Activated CD4-positive, alpha-beta T cell treated with anti-CD3 and anti-CD28 coated beads, Interleukin-2, Interleukin-6, amounts not matched to agents 100 ng/mL and 50 ng/mL, durations not matched to agents 16 hours and 8 hours (primary cell): ENCODE results near the gene PPIG.
"Not testable (repeated sequence)": the region's sequence is repeated elsewhere in the genome, so short reads cannot be mapped to it uniquely, and the experiment has no call there.

Source experiments
- DNase-seq: peaks from one replicate; pipeline ENCODE4 v3.0.0-alpha.2; 2020

PPIG gene

DNA sequence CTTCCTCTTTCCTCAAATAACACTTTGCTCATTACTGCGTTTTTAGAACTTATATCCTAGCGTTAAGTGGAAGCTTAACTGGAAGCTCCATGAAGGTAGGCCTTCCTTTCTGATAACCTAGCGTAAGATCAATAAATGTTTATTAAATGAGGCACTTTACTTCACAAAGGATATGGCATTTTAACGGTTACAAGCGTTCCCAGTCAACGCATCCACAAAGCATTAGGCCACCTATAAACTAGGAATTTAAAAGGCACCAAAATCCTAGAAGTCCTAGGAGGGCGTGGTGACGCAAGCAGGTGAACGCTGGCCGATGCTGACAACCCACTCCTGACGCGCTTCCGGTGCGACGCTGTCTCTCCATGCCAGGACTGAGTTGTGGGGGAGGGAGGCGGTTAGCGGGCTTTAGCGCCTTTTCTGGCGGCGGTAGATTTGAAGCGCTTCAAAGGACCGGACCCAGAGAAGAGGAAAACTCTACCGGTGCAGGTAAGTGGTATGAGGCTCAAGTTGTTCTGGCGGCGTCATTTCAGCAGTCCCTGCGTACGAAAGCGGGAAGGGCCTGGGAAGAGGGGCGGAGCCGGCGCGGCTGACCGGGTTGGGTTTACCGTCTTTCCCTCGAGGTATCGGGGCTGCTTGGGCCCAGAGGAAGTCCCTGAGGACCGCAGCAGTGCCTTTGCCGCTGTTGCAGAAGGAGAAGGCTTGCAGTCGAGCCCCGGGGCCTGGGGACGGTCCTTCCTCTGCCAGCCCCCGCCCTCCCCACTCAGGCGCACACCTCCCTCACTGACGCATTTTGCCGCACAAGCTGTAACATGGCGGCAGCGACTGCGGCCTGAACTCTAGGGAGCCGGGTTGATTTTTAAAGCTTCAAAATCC is at the start of gene PPIG:
Gene PPIG (plus strand): TSS at position 347 of the 873 bp plus-strand sequence. CDS start 19,691 bp downstream, outside the sequence.
- DNase-seq = peak; percentile 93

DNA sequence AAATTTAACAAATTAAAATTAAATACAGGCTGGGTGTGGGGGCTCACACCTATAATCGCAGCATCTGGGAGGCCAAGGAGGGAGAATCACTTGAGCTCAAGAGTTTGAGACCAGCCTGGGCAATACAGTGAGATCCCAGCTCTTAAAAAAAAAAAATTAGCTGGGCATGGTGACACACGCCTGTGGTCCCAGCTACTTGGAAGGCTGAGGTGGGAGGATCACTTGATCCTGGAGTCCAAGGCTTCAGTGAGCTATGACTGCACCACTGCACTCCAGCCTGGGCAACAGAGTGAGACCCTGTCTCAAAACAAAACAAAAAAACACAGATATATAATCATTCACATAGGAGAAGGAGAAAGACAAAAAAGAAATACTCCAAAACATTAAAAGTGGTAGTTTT is 44.7 kb upstream of the PPIG start:
- not testable (repeated sequence) for DNase-seq

DNA sequence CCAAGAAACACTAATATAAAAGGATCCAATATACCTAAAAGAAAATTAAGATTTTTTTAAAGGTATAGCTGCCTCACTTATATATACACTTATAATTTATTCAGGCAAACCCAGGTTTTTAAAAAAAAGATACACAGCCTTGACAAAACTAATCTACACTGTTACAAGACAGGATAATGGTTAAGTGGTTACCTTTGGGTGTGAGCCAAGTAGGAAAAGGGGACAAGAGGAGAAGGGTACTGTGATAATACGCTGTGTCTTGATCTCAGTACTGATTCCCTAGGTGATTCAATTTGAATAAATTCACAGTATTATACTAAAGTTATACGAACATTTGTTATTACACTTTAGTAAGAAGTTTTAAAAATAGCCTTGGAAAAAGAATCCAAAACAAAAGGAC is 44.0 kb upstream of the PPIG start:
- no peak for DNase-seq

DNA sequence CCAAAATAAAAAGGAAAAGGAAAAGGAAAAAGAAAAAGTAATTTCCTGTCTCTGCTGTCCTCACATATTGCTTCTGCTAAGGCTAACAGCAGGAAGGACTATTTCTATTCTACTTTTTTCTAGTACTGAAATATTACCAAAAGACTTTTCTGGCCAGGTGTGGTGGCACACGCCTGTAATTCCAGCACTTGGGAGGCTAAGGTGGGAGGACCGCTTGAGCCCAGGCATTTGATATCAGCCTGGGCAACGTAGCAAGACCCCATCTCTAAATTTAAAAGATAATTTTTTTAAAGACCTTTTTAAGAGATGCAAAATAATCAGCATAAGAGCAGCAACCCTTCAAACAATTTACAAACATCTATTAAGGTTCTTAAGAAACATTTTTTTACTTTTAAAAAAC is 41.7 kb upstream of the PPIG start:
- no peak for DNase-seq

DNA sequence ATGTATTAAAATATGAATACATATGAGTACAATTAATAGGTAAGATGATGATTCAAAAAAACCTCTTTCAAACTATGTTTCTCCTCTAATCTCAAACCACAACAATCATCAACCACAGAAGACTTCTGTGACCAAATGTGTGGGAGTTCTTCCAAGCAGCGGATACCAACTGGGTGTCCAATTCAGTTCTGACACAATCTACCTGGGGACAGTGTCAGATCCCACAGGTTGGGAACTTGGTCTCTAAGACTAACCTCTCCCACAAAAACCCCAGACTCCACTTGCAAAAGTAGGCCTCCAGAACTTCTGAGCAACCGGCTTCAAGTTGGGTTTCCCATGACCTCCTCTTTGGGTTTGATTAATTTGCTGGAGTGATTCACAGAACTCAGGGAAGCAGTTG is 37.4 kb upstream of the PPIG start:
- peak; percentile 27 for DNase-seq

DNA sequence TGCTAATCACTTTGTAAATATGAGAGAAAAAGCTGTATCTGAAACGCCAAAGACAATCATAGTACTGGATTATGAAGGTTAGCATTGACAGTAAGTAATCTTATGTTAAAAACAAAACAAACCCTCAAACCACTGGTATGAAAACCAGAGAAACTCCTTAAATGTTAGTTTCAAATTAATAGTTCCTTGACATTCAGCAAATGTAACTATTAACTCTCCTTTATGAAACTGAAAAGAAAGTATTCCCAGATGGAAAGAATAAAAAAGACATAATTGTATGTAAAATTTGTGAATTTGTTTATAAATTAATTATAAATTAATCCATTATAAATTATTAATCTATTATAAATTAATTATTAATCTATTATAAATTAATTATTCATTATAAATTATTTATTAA is 22.8 kb upstream of the PPIG start:
- no peak for DNase-seq

DNA sequence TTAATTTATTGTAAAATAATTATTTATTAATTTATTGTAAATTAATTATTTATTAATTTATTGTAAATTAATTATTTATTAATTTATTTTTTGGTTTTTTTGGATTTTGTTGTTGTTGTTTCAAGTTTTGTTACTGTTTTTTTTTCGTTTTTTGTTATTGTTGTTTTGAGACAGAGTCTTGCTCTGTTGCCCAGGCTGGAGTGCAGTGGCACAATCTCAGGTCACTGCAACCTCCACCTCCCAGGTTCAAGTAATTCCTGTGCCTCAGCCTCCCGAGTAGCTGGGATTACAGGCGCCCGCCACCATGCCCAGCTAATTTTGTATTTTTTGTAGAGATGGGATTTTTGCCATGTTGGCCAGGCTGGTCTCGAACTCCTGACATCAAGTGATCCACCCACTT is 22.1 kb upstream of the PPIG start:
- not testable (repeated sequence) for DNase-seq

DNA sequence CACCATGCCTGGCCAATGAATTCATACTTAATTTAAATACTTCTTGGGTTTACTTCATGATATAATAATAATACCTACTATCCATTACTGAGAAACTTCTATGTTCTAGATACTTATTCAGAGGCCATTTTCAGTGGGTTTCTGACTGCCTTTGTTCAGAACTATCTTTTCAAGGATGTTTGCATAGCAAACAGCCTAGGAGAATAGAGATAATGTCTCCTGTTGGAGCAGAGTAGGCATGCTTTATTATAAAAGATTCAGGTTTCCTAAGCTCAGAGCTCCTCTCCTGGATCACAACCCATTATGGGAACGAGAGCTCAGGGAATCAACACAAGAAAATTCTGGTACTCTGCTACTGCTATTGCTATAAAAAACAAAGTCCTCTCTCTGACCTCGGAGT is 21.6 kb upstream of the PPIG start:
- no peak for DNase-seq

DNA sequence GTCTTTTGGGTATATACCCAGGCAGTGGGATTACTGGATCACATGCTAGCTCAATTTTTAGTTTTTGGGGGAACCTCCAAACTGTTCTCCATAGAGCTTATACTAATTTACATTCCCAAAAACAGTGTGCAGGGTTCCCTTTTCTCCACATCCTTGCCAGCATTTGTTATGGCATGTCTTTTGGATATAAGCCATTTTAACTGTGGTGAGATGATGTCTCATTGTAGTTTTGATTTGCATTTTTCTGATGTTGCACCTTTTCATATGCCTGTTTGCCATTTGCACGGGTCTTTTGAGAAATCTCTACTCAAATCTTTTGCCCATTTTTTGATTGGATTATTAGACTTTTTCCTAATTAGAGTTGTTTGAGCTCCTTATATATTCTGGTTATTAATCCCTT is 18.5 kb upstream of the PPIG start:
- no peak for DNase-seq

DNA sequence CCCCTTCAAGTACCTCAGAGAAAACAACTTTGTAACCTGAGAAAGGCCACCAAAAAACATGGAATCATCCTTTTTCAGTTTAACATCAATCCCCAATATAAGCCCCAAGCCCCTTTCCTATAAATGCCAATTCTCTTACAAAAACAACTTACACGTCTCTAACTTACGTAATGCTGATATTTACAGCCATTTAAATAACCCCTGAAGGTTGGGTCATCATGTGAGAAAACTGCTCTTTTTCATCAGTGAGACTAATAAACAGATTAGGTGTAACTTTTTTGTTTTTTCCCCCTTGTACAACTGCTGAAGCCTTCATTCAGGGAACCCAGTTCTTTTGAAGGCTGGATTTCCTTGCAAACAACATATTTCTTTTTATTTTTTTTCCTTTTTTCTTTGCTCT is 14.2 kb upstream of the PPIG start:
- DNase-seq = no peak

DNA sequence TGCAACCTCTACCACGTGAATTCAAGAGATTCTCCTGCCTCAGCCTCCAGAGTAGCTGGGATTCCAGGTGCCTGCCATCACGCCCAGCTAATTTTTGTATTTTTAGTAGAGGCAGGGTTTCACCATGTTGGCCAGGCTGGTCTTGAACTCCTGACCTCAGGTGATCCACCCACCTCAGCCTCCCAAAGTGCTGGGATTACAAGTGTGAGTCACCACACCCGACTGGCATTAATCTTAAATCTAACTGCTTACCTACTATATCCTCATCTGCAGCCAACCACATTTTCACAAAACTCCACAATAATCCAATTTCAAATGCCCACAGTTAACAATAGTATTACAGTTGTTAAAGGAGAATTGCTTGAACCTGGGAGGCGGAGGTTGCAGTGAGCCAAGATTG is 13.4 kb upstream of the PPIG start:
- DNase-seq = not testable (repeated sequence)

DNA sequence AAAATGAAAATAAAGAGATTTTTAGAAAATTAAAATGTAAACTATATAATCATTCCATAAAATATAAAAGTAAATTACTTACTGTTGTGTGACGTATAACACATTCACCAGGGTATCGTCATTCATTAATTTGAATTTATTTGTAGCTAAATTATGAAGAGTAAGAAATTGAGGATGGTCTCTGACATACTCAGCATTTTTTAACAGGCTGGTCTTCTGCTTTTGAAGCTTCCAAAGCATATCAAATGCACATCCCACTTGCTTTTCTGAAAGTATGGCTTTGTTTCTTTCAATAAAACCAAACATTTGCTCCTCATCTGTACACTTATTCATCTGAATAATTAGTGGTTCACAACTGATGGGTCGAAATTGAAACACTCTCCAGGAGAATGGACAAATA is 12.6 kb upstream of the PPIG start:
- DNase-seq = no peak

DNA sequence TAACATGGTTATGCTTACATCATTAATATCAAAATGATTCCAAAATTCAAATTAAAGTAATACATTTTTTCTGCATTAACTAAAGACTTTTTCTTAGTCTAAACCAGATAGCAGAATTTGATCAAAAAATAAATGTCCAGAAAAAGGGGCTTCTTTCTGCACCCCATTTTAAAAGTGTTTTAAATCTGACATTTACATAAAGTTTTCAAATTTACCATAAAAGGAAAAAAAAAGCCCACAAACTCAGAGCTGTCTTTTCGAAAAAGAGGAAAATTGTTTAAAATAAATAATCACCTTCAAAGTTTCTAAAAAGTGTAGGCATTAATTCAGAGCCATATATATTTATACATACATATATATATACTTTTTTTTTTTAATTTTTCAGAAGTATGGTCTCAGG is 12.0 kb upstream of the PPIG start:
- DNase-seq = no peak

DNA sequence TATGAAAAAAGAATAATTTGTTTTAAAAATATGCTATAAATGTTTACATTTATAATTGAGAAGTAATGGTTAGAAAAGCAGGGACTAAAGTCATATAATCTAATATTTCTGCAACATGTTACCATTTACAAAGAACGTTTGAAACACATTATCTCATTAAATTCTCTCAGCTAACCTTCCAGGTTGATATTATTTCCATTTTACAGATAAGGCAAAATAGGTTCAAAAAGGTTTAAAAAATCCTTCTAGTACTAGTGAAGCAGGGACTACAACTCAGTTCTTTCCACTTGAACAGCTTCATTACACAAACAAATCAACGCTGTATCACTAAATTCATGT is 11.4 kb upstream of the PPIG start:
- DNase-seq = no peak

DNA sequence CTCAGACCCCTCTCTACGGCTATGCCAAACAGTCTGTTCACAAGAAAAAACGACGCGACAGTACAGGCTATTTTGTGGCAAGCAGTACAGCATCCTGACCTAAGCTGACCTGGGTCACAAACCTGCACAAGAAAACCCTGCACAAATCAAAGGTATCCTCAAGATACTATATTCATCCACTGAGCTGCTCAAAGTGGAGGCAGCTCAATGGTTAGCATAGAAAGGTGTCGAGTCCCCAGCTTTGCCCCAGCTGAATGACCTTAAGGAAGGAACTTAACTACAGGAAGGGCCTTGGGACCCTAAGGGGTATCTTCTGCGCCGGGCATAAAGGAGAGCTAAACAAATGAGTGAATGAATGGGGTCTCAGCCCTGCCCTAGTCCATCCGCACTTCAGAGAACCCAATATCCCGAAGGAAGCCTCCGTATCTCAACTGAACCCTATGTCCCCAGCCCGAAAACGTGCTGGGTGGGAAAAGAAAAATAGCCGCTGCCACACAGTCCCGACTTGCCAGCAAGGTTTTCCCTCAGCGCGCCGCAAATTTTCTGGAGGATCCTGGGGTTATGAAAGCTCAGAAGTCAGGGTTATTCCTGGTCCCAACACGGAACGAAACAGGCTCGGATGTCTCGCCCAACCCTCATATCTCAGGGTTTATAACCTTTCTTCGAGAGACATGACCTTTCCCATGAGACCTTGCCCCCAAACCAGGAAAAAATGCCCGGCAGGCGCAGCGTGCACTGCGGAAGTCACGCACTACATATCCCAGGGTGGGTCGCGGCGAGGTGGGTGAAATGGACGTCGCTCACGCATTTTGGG is 10.8 kb upstream of the PPIG start, which contains the start of gene FASTKD1:
Gene FASTKD1 (minus strand): TSS at position 706 of the 814 bp plus-strand sequence. CDS start 1,836 bp downstream, outside the sequence.
- DNase-seq = peak; percentile 97

DNA sequence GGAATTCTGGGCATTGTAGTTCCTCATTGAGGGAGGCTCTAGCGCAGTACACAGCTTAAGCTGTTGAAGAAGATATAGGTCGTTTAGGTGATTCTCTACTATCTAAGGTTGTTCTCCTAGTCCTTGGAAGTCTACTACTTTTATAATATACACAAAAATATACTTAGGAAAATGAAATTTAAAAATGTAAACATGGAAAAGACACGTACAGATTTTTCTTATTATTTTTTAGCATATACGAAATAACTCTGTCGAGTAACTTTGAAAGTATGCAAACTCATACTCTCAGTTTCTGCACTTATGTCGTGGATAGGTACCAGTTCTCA is 10.2 kb upstream of the PPIG start:
- DNase-seq = no peak

DNA sequence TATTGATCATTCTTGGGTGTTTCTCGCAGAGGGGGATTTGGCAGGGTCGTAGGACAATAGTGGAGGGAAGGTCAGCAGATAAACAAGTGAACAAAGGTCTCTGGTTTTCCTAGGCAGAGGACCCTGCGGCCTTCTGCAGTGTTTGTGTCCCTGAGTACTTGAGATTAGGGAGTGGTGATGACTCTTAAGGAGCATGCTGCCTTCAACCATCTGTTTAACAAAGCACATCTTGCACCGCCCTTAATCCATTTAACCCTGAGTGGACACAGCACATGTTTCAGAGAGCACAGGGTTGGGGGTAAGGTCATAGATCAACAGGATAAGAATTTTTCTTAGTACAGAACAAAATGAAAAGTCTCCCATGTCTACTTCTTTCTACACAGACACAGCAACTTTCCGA is 9.6 kb upstream of the PPIG start:
- DNase-seq = not testable (repeated sequence)

DNA sequence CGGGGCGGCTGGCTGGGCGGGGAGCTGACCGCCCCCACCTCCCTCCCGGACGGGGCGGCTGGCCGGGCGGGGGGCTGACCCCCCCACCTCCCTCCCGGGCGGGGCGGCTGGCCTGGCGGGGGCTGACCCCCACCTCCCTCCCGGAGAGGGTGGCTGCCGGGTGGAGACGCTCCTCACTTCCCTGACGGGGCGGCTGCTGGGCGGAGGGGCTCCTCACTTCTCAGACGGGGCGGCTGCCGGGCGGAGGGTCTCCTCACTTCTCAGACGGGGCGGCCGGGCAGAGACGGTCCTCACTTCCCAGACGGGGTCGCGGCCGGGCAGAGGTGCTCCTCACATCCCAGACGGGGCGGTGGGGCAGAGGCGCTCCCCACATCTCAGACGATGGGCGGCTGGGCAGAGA is 8.9 kb upstream of the PPIG start:
- not testable (repeated sequence) for DNase-seq

DNA sequence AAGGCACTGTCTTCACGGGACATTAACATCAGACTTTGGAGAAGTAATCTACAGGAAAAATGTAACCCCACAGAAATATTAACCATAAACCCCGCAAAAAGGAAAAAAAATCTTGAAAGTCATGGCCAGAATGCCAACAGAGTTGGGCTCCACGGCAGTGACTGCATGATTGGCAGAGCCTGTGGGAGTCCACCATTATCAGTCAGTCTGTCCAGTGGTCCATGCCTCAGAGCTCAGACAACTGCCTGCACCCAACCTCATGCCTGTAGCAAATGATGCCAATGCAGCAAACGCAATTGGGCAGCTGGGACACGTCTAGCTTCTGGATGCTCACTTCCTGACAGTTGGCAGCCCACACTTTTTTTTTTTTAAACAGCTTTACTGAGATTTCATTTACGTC is 5.1 kb upstream of the PPIG start:
- no peak for DNase-seq

DNA sequence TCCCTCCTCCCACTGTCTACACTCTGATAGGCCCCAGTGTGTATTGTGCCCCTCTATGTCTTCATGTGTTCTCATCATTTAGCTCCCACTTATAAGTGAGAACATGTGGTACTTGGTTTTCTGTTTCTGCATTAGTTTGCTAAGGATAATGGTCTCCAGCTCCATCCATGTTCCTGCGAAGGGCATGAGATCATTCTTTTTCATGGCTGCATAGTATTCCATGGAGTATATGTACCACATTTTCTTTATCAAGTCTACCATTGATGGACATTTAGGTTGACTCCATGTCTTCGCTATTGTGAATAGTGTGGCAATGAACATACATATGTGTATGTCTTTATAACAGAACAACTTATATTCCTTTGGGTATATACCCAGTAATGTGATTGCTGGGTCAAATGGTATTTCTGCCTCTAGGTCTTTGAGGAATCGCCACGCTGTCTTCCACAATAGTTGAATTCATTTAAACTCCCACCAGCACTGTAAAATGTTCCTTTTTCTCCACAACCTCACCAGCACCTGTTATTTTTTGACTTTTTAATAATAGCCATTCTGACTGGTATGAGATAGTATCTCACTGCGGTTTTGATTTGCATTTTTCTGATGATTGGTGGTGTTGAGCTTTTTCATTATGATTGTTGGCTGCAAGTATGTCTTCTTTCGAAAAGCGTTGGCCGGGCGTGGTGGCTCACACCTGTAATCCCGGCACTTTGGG is 1.4 kb upstream of the PPIG start:
- DNase-seq = not testable (repeated sequence)

DNA sequence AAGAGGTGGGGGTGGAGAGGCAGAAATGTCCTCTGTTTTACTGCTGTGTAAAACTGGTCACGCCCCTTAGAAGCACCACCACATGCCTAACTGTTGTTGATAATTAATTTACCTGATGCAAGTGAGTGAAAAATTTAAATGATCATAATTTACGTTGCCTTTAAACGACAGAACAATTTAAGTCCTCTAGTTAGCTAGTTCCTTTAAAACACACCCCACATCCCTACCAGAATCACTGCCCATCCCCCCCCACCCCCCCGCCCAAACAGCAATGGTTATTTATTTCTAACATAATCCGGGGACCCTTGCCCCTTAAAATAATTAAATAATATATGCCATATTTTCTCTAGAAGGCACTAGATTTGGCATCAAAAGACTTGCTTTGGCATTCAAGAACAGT is 633 bp upstream of the PPIG start:
- no peak for DNase-seq

DNA sequence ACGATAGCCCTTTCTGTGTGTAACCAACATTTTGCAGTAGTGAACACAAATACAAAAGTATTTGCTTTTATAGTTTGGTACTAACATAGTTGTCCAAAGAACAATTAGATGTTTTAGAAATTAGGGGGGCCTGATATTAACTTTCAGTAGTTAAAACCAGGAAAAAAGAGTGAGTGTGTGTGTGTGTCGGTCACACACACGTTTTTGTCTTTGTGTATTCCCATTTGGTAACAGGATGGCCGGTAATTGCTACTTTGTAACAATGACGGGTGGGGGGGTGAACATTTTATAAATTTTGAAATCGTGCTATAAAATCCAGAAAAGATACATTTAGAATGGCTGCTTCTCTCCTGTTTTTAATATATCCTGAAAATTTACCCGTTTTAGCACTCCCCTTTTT is 1.5 kb downstream of the PPIG start:
- DNase-seq = no peak

DNA sequence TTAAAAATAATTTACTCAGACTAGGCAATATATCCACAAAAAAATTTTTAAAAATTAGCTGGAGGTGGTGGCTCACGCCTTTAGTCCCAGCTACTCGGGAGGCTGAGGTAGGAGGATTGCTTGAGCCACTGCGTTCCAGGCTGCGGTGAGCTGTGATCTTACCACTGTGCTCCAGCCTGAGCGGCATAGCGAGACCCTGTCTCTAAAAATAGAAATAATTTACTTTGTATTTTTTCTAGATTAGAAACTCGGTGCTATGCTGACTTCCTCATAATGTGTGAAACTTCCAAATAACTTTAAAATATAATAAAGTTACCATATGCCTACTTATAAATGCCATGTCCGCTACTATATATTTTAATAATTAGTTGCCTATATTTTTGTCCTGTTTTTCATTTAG is 6.7 kb downstream of the PPIG start:
- DNase-seq = no peak

DNA sequence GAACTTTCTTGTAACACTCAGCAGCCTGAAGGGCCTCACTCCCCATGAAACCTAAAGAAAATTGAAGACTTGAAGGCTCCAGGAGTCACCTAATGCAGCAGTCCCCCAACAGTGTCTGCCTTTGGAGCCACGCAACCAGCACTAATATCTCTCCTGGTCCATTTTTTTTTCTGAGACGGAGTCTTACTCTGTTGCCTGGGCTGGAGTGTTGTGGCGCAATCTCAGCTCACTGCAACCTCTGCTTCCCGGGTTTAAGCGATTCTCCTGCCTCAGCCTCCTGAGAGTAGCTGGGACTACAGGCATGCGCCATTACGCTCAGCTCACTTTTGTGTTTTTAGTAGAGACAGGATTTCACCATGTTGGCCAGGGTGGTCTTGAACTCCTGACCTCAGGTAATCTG is 12.4 kb downstream of the PPIG start:
- DNase-seq = not testable (repeated sequence)
